Stimulated activated CD8-positive, alpha-beta memory T cell treated with anti-CD3 and anti-CD28 coated beads, Interleukin-15, amount 100 ng/mL, for 24 hours (primary cell): ENCODE results near the gene FOXO6.
"Not testable (repeated sequence)": the region's sequence is repeated elsewhere in the genome, so short reads cannot be mapped to it uniquely, and the experiment has no call there.

Experiments
- DNase-seq: peaks from one replicate; pipeline ENCODE4 v3.0.0-alpha.2; 2020; ENCODE audit warnings: low read depth

FOXO6 gene

GRCh38 chr1:41329662-41330587 is 31.3 kb upstream of the FOXO6 start:
- DNase-seq, result no peak

DNA sequence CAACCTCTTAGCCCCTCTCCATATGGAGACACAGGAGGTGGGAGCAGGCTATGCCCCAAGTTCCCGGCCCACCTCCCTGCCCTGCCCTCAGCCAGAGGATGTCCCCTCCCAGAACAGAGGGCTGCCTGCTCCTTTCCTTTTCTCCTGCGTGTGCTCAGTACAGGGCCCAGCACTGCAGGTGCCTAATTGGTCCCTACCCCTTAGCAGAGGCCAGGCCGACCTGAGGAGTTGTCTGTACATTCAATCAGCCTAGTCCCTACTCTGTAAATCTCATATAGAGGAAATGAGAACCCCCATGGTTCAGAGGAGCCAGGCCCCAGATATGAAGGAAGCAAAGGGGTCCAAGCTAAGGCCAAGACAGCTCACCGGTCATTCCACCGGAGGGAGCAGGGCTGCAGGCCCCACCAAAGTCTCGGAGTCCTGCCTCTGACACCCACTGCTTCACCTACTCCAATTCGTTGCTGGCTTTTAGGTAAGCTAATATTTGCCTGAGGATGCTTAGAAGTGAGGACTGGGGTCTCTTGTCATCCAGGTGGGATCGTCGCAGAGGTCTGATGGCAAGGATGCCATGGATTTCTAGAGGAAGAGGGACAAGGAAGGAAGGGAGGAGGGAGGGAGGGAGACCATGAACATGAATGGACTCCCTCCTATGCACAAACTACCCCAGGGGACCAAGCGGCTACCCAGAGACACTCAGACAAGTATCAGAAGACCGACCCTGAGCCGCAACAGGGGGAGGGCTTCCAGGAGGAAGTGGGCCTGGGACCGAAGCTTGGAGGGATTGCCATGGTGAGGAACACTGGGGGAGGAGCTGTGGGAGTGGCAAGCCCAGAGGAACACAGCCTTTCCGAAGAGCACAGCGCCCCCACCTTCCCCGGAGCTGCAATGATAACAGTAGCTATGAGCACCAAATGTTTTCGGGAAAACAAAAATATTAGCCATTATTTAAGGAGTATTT is 30.4 kb upstream of the FOXO6 start:
- DNase-seq, result no peak

GRCh38 chr1:41331546-41331917 is 29.7 kb upstream of the FOXO6 start:
- DNase-seq, result no peak

GRCh38 chr1:41332161-41332560 is 29.1 kb upstream of the FOXO6 start:
- DNase-seq, result not testable (repeated sequence)

DNA sequence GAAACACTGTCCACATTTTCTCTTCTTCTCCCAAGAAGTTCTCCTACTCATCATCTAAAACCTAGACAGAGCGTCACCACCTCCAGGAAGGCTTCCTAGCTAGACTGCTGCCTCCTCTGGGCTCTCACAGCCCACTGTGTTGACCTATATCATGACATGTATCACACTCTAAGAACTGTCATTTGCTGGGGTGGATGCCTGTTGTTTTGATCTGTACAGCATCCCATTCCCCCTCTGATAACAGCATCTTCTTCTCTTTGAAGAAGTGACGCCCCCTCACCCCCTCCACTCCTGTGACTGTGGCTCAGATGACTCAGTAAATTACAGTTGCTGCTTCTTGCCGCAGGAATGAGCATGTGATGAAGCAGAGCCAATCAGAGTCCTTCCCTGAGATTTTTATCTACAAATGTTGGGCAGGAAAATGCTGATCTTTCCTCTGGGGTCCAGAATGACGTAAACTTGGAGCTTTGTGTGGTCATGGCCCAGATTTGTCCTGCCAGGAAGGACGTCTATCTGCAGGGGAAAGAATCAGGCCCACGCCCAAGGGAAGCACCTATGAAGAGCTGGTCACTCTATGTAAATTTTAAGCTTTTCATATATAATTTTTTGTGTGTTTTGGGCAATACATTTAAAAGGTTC is 28.0 kb upstream of the FOXO6 start:
- no peak for DNase-seq

DNA sequence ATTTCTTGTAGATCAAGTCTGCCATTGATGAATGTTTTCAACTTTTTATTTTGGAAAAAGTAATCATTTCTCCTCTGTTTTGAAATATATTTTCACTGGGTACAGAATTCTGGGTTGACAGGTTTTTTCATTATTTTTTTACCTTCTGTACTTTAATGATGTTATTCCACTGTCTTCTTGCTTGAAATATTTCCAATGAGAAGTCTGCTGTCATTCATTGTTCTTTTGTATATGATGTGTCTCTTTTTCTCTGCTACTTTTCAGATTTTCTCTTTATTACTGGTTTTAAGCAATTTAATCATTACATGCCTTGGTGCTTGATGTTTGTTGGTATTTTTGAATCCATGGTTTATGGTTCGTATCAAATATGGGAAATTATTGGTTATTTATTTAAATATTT is 22.4 kb upstream of the FOXO6 start:
- no peak for DNase-seq

GRCh38 chr1:41340655-41341364 is 20.4 kb upstream of the FOXO6 start:
- DNase-seq, result no peak

DNA sequence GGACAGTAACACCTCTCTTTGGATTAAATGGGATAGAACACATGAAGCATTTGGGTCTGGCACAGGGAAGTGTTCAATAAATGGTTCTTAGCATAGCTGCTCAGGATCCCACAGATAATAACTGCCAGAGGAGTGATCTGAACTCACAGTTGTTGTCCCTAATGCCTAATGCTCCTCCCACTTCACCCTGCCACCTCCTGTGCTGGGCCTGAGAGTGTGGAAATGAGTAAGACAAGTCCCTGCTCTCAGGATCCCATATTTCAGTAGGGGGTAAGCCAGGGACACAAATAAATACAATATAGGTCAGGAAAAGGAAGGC is 19.9 kb upstream of the FOXO6 start:
- no peak for DNase-seq

- DNase-seq, result no peak
These were observed 19.3 kb upstream of the FOXO6 start for GRCh38 chr1:41341772-41342562.

DNA sequence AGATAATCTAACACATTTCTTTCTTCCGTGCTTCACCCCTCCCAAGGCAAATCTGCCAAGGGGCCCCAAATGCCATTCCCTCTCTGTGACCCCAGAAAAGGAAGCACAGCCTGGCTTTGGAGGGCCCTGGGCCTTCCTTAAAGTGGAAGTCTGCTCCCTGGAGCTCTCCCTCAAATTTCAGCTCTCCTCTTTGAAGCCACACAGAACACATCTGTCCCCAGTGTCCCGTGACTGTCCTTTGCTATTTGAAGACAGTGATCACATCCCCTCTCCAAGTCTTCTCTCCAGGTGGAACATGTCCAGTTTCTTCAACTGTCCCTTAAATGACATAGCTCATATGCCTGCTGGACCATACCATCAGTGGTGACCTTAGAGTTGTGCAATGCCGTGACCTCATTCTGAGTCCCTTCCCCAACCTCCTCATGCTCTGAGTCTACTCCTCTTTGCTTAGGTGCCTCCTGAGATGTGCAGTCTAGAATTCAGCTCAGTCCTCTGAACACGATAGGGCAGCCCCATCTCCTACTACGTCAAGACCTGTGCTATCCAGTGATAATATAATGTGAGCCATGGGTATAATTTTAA is 18.4 kb upstream of the FOXO6 start:
- DNase-seq, result no peak

DNA sequence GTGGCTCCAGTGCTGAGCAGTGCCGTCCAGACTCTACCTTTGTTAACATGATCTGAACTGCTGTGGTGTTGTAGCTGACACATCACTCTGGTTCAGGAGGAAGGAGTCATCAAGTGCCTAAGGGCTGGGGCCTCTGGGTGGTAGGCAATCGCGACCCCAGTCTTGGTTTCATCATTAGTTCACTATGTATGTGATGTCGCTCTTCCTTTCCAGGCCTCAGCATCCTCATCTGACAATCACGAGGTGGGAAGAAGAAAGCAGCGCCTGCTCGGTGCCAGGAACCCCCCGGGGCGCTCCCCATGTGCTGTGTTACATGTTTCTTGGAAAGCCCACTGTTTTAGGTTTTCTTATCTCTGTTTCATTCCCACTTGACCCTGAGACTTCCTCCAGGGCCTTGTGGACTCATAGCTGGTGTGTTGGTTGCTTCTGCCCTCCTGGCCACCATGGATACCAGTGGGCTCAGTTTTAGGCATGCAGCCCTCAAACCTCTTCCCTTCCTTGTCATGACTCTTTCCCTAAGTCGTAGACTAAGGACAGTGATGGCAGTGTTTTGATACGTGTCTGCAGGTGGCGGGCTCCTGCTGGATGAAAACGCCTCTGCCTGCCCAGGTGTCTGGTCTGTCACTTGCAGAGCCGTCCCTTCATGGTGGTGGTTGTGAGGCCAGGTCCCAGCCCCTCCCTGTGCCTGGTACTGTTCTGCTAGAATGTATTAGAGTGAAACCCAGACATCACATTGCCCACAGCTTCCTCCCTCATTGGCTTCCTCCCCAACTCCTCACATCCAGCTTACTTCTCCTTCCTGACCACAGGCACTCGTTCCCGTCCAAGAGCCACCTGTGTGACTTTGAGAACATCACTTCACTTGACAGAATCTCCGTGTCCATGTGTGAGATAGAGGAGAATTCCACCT is 17.2 kb upstream of the FOXO6 start:
- DNase-seq, result no peak

- DNase-seq, result no peak
These were observed 16.5 kb upstream of the FOXO6 start for GRCh38 chr1:41344708-41345159.

GRCh38 chr1:41345434-41346075 is 15.7 kb upstream of the FOXO6 start:
- no peak for DNase-seq

- no peak for DNase-seq
These were observed 14.0 kb upstream of the FOXO6 start for GRCh38 chr1:41347276-41347675.

- DNase-seq, result no peak
These were observed 12.8 kb upstream of the FOXO6 start for GRCh38 chr1:41348394-41348793.

GRCh38 chr1:41349361-41350054 is 11.7 kb upstream of the FOXO6 start:
- no peak for DNase-seq

DNA sequence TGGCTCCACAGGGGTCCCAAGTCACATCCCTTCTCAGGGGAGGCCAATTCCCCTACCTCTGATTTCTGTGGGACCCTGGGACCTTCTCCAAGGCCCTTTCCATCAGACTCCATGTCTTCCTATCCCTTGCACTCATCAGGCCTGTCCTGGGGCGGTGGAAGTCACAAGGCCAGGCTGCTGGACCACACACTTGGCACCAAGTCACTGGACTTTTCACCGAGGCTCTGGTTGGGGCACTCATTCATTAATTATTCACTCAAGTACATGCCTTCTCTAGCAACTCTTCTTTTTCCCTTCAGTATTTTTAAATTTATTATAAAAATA is 11.2 kb upstream of the FOXO6 start:
- no peak for DNase-seq
